Activated naive CD4-positive, alpha-beta T cell treated with anti-CD3 and anti-CD28 coated beads for 36 hours (primary cell): ENCODE data around the gene IQCK. TPM values are rescaled to one million over a fixed set of nuclear protein-coding genes. Genes with fewer than 3 reads are reported as not detected.

Source experiments
- CTCF ChIA-PET: fragments of 350-600 bp; sonication (Branson Sonifier 250); formaldehyde crosslinking; loops from one replicate; lab custom pipeline; 2021; ENCODE audit warnings: antibody characterized with exemption; lab: Charles Lee
- DNase-seq: peaks from one replicate; pipeline ENCODE4 v3.0.0-alpha.2; 2020
- H3K27ac Mint-ChIP-seq: one replicate; pipeline ENCODE4 v1.8.0; 2021; ENCODE audit warnings: mild to moderate bottlenecking, mixed read lengths
- H3K27me3 Mint-ChIP-seq: one replicate; pipeline ENCODE4 v1.8.0; 2021; ENCODE audit warnings: low read depth, mixed read lengths
- H3K36me3 Mint-ChIP-seq: one replicate; pipeline ENCODE4 v1.8.0; 2021; ENCODE audit warnings: low read depth, mixed read lengths
- H3K4me1 Mint-ChIP-seq: one replicate; pipeline ENCODE4 v1.8.0; 2021; ENCODE audit warnings: low read depth, mixed read lengths
- H3K4me3 Mint-ChIP-seq: one replicate; pipeline ENCODE4 v1.8.0; 2021; ENCODE audit warnings: mild to moderate bottlenecking, moderate library complexity, mixed read lengths
- H3K9me3 Mint-ChIP-seq: one replicate; pipeline ENCODE4 v1.8.0; 2021; ENCODE audit warnings: mixed read lengths
- intact Hi-C: fragments of 100-400 bp; cut with micrococcal nuclease; formaldehyde crosslinking; loops from one replicate; pipeline ENCODE4 v1.15.1; 2023
- total RNA-seq, 2 experiments: library from RNA; stranded (reverse); gene quantifications; one replicate each; pipeline ENCODE4 v1.2.3, GENCODE V29; 2021

Gene IQCK
- total RNA-seq, 2 experiments from 2014 or later: 2.8 to 3.9 TPM

DNA sequence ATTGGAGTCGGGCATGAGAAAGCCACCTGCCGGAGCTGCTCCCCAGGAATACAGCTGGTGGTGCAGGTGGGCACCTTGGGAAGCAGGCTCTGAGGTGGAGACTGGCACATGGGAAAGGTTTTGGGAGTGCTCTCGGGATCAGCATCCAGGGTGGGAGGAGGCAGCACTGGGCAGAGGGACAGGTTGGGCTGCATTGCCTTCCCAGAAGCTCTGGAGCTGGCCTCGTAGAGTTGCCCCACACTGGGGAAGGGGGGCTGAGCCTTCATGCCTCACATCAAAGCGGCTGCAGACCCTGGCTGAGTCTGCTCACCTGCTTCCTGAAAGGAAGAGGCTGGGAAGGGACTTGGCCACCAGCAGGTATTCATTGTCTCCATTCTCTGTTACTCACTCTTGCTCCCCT lies 180.1 kb downstream of the IQCK start:
- intact Hi-C loops: loop anchor here (2.0 kb wide), 1 partner anchor 403 kb away; no protein-coding TSS in a partner anchor
- peaks cover 1% of the 10 kb centered on the region for H3K4me1 Mint-ChIP-seq
- no peak for DNase-seq
- H3K4me3 Mint-ChIP-seq: no peak overlapping the region
- no peaks in the 10 kb centered on the region for H3K36me3 Mint-ChIP-seq
- no peak overlapping the region for H3K27ac Mint-ChIP-seq
- H3K9me3 Mint-ChIP-seq: no peaks in the 10 kb centered on the region
- CTCF ChIA-PET: interaction anchor here (0.7 to 1.7 kb wide), 6 partner anchors 9 to 298 kb away, joined by 3 to 8 read pairs (median 4); no protein-coding TSS in a partner anchor
- peaks cover 2% of the 10 kb centered on the region for H3K27me3 Mint-ChIP-seq

DNA sequence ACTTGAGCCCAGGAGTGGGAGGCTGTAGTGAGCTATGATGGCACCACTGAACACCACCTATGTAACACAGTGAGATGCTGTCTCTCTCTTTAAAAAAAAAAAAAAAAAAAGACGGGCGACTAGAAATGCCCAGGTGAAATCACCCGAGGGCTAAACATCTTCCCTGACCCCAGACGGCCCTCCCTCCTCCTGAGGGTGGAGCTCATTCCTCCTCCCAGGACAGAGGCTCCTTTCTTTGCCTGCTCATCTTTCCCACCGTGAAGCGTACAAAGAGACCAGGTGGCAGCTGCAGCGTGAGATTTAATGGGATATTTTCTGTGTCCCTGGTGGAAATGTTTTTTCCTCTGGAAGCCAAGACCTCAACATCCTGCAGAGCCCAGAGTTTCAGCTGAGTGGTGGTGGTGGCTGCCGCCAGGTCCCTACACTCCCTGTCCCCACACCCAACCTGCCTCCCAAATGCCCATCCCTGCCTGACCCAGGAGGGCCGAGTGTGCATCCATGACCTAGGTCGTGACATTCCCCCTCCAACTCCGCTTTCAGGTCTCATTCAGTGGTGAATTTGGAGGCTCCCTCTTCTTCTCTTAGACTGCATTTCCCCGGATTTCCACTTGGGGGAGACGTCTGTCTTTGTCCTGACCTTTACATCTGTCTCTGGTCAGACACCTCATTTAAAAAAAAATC lies 181.0 kb downstream of the IQCK start:
- CTCF ChIA-PET: interaction anchor here (0.6 to 2.3 kb wide), 11 partner anchors 8 to 488 kb away, joined by 3 to 9 read pairs (median 4); no protein-coding TSS in a partner anchor
- Mint-ChIP-seq H3K27ac (no peak overlapping the region), H3K4me1 (peaks cover 1% of the 10 kb centered on the region), H3K4me3 (no peak overlapping the region), H3K9me3 (no peaks in the 10 kb centered on the region), H3K36me3 (no peaks in the 10 kb centered on the region), H3K27me3 (peaks cover 2% of the 10 kb centered on the region)
- intact Hi-C loops: loop anchor here (1.0 to 2.0 kb wide), 2 partner anchors 402 to 486 kb away; no protein-coding TSS in a partner anchor
- DNase-seq: peak; percentile 71

DNA sequence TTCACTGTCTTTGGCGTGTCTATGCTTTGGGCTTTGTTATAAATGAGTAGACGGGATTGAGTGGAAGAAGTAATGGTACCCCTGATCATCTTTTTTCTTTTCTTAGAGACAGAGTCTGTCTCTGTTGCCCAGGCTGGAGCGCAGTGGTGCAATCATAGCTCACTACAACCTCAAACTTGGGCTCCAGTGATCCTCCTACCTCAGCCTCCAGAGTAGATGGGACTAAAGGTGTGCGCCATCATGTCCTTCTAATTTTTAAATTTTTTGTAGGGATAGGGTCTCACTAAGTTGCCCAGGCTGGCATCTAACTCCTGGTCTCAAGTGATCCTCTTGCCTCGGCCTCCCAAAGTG lies 181.5 kb downstream of the IQCK start:
- H3K36me3 Mint-ChIP-seq: no peaks in the 10 kb centered on the region
- H3K4me3 Mint-ChIP-seq: no peak overlapping the region
- intact Hi-C loops: loop anchor here (1.0 to 2.0 kb wide), 2 partner anchors 401 to 486 kb away; no protein-coding TSS in a partner anchor
- CTCF ChIA-PET: interaction anchor here (0.7 to 2.3 kb wide), 4 partner anchors 11 to 487 kb away, joined by 3 to 9 read pairs (median 5); no protein-coding TSS in a partner anchor
- no peak for DNase-seq
- no peaks in the 10 kb centered on the region for H3K9me3 Mint-ChIP-seq
- peaks cover 2% of the 10 kb centered on the region for H3K27me3 Mint-ChIP-seq
- no peak overlapping the region for H3K27ac Mint-ChIP-seq
- H3K4me1 Mint-ChIP-seq: peaks cover 1% of the 10 kb centered on the region

DNA sequence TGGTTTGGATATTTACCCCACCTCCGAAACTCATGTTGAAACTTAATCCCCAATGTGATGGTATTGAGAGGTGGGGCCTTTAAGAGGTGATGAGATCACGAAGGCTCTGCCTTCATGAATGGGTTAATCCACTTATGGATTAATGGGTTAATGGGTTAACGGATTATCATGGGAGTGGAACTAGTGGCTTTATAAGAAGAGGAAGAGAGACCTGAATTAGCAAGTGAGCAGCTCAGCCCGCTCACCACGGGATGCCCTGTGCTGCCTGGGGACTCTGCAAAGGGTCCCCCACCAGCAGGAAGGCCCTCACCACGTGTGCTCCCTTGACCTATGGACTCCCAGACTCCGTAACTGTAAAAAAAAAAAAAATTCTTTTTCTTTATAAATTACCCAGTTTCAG lies 183.1 kb downstream of the IQCK start:
- intact Hi-C loops: no loop called here
- H3K4me3 Mint-ChIP-seq: no peak overlapping the region
- H3K27ac Mint-ChIP-seq: no peak overlapping the region
- H3K9me3 Mint-ChIP-seq: no peaks in the 10 kb centered on the region
- peaks cover 1% of the 10 kb centered on the region for H3K4me1 Mint-ChIP-seq
- peaks cover 2% of the 10 kb centered on the region for H3K27me3 Mint-ChIP-seq
- CTCF ChIA-PET: no interaction called here
- no peaks in the 10 kb centered on the region for H3K36me3 Mint-ChIP-seq
- no peak for DNase-seq

DNA sequence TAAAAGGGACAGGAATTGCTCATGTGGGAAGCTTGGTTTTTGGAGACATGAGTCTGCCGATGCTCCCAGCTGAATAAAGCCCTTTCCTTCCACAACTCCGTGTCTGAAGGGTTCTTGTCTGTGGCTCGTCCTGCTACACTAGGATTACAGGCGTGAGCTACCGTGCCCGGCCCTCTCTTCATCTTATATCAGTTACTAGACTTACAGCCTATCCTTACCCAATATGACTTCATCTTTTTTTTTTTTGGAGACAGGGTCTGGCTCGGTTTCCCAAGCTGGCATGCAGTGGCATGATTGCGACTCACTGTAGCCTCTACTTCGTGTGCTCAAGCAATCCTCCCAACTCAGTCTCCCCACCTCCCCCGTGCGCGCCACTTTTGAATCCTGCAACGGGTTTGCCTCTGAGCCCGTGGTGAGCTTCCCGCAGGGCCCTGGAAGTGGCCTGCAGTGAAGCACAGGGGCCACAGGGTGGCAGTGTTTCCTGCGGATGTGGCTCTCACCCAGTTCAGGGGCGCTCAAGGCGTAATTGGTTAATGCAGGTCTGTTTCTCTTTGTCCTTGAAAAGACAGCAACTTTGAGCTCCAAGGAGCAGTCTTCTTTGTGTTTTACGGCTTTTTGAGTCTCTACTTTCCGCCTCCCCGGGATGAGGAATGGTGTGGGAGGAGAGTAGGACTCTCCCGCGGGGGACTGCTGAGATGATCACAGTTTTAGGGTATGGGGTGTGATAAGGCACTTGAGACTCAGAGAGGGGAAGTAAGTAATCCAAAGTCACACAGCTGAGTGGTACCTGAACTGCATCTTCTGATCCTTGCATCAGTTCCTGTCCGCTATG lies 189.3 kb downstream of the IQCK start:
- H3K9me3 Mint-ChIP-seq: no peaks in the 10 kb centered on the region
- no peak overlapping the region for H3K27ac Mint-ChIP-seq
- peaks cover 8% of the 10 kb centered on the region for H3K4me1 Mint-ChIP-seq
- peak; percentile 79 for DNase-seq
- H3K36me3 Mint-ChIP-seq: no peaks in the 10 kb centered on the region
- H3K4me3 Mint-ChIP-seq: no peak overlapping the region
- CTCF ChIA-PET: interaction anchor here (0.6 to 4.0 kb wide), 38 partner anchors 9 to 1216 kb away, joined by 3 to 52 read pairs (median 4); no protein-coding TSS in a partner anchor
- H3K27me3 Mint-ChIP-seq: peaks cover 14% of the 10 kb centered on the region
- intact Hi-C loops: loop anchor here (1.0 kb wide), 2 partner anchors 393 to 476 kb away; no protein-coding TSS in a partner anchor

Other genes with a start within 250 kb of the IQCK start
- 10 to 100 TPM; 13.3 to 17.1 TPM for gene GDE1, start 196.2 kb upstream of the IQCK start, total RNA-seq
- gene CCP110, start 194.3 kb upstream of the IQCK start, total RNA-seq: 10 to 100 TPM; 27.3 to 31.9 TPM
- 10 to 100 TPM; 30.3 to 32.4 TPM for gene VPS35L, start 162.6 kb upstream of the IQCK start, total RNA-seq
- gene KNOP1, start within 50 bp of the IQCK start, total RNA-seq: 10 to 100 TPM; 24.4 to 26.1 TPM
- under 1 TPM; 0.22 to 0.55 TPM for gene GPRC5B, start 166.6 kb downstream of the IQCK start, total RNA-seq